IPS-15b (cell line): ENCODE measurements around the gene TMEM120B.
"Not testable (repeated sequence)": the region's sequence is repeated elsewhere in the genome, so short reads cannot be mapped to it uniquely, and the experiment has no call there.

ENCODE experiments used
- H3K27me3 ChIP-seq: one replicate; pipeline ENCODE4 v1.6.1; 2013; ENCODE audit warnings: low read length; ENCODE audit not compliant: control insufficient read depth, insufficient read depth
- H3K36me3 ChIP-seq: one replicate; pipeline ENCODE4 v1.6.1; 2013; ENCODE audit warnings: low read length; ENCODE audit not compliant: control insufficient read depth, insufficient read depth
- H3K4me1 ChIP-seq: one replicate; pipeline ENCODE4 v1.6.1; 2013; ENCODE audit warnings: mild to moderate bottlenecking, low read length; ENCODE audit not compliant: control insufficient read depth, insufficient read depth
- H3K4me3 ChIP-seq: one replicate; pipeline ENCODE4 v1.5.1; 2013; ENCODE audit warnings: low read depth, low read length
- H3K9ac ChIP-seq: one replicate; pipeline ENCODE4 v1.6.1; 2013; ENCODE audit warnings: low read depth, mild to moderate bottlenecking, low read length
- H3K9me3 ChIP-seq: one replicate; pipeline ENCODE4 v1.6.1; 2013; ENCODE audit warnings: mild to moderate bottlenecking, low read length; ENCODE audit not compliant: control insufficient read depth, insufficient read depth

TMEM120B gene

DNA sequence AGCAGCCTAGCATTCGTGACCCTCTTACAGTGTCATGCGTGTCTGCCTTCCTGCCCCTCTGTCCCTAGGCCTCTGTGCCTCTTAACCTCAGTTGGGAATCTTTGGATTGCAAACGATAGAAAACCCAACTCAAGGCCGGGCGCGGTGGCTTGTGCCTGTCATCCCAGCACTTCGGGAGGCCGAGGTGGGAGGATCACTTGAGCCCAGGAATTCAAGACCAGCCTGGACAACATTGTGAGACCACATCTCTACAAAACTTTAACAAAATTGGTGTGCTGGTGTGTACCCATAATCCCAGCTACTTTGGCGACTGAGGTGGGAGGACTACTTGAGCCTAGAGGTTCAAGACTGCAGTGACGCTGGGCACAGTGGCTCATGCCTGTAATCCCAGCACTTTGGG is 36.7 kb downstream of the TMEM120B start:
- Histone ChIP-seq H3K9ac (no peak overlapping the region), H3K36me3 (peaks cover 18% of the 10 kb centered on the region), H3K9me3 (no peaks in the 10 kb centered on the region), H3K27me3 (no peaks in the 10 kb centered on the region), H3K4me3 (no peak overlapping the region), H3K4me1 (no peaks in the 10 kb centered on the region)

DNA sequence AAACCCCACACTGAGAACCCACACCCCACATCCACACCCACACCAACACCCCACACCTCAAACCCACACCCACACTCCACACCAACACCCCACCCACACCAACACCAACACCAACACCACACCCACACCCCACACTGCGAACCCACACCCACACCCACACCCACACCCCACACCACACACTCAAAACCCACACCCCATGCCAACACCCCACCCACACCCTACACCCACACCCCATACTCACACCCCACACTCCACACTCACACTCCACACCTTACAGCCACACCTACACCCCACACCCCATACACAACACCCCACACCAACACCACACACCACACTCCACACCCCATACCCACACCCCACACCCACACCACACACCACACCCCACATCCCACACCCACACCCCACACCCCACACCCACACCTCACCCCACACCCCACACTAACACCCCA is 38.0 kb downstream of the TMEM120B start:
- Histone ChIP-seq H3K9me3 (no peaks in the 10 kb centered on the region), H3K4me1 (no peaks in the 10 kb centered on the region), H3K4me3 (no peak overlapping the region), H3K9ac (no peak overlapping the region), H3K36me3 (peaks cover 18% of the 10 kb centered on the region), H3K27me3 (no peaks in the 10 kb centered on the region)

DNA sequence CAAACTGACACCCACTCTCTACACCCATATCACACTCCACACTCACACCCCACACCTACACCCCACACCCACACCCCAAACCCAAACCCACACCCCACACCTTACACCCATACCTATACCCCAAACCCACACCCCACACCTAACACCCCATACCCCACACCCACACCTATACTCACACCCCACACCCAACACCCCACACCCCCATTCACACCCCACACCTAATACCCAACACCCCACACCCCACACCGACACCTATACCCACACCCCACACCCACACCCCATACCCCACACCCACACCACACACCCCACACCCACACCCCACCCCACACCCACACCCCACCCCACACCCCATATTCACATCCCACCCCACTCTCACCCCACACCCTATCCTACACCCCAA is 38.5 kb downstream of the TMEM120B start:
- Histone ChIP-seq H3K4me1 (no peaks in the 10 kb centered on the region), H3K9ac (no peak overlapping the region), H3K9me3 (no peaks in the 10 kb centered on the region), H3K27me3 (no peaks in the 10 kb centered on the region), H3K36me3 (peaks cover 18% of the 10 kb centered on the region), H3K4me3 (no peak overlapping the region)

DNA sequence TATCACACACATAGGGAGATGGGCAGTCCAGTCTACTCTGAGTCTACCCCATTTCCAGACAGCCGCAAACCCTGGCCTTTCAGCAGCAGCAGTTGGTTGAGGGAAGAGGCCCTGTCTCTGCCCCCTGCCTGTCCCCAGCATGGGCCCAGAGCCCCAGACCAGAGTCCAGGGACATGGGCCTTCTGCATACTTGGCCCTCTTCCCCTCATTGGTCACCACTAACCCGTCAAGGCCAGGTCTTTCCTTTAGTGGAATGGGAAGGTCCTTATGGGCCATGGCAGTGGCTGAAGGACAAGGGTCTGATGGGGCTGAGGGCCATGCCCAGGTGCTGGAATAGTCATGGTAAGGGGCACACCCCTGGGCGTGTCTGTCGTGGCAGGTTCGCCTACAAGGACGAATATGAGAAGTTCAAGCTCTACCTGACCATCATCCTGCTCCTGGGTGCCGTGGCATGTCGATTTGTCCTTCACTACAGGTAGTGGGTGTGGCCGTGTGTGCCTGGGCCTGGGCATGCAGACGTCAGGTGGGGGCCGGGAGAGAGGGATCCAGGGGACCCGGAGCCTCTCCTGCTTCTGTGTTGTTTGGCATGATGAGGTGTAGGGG is 39.3 kb downstream of the TMEM120B start:
- Histone ChIP-seq H3K27me3 (no peaks in the 10 kb centered on the region), H3K9ac (no peak overlapping the region), H3K4me1 (no peaks in the 10 kb centered on the region), H3K36me3 (peaks cover 18% of the 10 kb centered on the region), H3K9me3 (no peaks in the 10 kb centered on the region), H3K4me3 (no peak overlapping the region)

DNA sequence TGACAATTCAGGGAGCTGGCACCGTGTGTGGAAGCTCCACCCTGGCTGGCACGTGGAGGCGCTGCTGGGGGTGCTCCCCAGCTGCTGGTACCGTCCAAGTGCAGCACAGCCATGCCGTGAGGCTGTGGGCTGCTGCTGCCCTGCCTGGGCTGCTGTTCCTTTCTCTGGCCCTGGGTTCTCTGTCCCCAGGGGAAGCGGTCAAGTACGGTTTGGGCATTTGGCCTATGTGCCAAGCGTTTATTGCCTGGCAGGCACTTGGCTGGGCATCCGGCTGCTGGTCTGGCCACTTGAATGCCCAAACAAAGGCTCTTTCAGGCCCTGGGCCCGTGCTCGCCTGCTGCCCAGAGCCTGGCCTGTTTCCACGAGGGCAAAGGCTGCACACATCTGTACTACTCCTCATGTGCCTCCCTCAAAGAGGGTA is 41.3 kb downstream of the TMEM120B start:
- H3K9ac ChIP-seq, result no peak overlapping the region
- H3K27me3 ChIP-seq, result no peaks in the 10 kb centered on the region
- H3K4me3 ChIP-seq, result no peak overlapping the region
- no peaks in the 10 kb centered on the region for H3K9me3 ChIP-seq
- H3K36me3 ChIP-seq, result peaks cover 18% of the 10 kb centered on the region
- H3K4me1 ChIP-seq, result no peaks in the 10 kb centered on the region

DNA sequence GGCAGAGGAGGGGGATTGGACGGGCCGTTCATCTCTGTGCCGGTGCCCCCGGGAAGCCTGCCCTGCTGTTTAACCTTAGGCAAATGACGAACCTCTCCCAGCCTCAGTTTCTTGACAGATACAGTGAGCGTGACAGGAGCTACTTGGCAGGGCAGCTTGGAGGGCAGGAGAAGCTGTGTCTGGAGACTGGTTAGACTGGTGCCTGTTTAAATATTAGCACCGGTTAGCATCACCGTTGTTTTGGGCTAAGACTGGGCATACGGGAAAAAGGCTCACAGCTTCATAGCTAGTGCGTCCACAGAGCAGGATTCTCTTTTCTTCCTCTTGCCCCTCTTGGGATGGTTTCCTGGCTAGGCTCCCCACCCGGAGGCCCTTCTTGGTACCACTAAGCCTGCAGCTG is 42.3 kb downstream of the TMEM120B start:
- Histone ChIP-seq H3K9me3 (no peaks in the 10 kb centered on the region), H3K27me3 (no peaks in the 10 kb centered on the region), H3K9ac (no peak overlapping the region), H3K4me3 (no peak overlapping the region), H3K36me3 (peaks cover 18% of the 10 kb centered on the region), H3K4me1 (no peaks in the 10 kb centered on the region)

DNA sequence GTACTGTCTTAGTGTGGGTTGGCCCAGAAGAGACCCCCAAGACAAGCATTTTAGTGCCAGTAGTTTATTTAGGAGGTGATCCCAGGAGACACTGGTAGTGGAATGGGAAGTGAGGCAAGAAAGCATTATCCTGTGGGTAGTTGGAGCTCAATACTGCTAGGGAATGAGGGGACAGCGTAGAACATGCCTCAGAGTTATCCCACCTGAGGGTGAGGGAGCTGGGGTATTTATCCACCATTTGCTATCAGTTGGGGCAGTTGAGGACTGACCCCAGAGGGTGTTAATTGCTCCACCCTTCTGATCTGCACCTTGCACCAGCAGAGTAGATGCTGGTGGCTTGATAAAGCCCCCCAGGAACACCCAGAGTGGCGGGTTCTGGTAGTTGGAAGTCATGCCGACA is 43.0 kb downstream of the TMEM120B start:
- no peaks in the 10 kb centered on the region for H3K4me1 ChIP-seq
- H3K36me3 ChIP-seq, result peaks cover 11% of the 10 kb centered on the region
- no peaks in the 10 kb centered on the region for H3K9me3 ChIP-seq
- no peak overlapping the region for H3K4me3 ChIP-seq
- no peaks in the 10 kb centered on the region for H3K27me3 ChIP-seq
- H3K9ac ChIP-seq, result no peak overlapping the region

DNA sequence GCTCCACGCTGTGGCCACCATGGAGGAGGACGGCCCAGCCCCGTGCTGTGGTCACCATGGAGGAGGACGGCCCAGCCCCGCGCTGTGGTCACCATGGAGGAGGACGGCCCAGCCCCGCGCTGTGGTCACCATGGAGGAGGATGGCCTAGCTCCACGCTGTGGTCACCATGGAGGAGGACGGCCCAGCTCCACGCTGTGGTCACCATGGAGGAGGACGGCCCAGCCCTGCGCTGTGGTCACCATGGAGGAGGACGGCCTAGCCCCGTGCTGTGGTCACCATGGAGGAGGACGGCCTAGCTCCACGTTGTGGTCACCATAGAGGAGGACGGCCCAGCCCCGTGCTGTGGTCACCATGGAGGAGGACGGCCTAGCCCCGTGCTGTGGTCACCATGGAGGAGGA is 46.0 kb downstream of the TMEM120B start:
- H3K36me3 ChIP-seq, H3K27me3 ChIP-seq, H3K9ac ChIP-seq, H3K4me1 ChIP-seq, H3K4me3 ChIP-seq, H3K9me3 ChIP-seq: not testable (repeated sequence)

DNA sequence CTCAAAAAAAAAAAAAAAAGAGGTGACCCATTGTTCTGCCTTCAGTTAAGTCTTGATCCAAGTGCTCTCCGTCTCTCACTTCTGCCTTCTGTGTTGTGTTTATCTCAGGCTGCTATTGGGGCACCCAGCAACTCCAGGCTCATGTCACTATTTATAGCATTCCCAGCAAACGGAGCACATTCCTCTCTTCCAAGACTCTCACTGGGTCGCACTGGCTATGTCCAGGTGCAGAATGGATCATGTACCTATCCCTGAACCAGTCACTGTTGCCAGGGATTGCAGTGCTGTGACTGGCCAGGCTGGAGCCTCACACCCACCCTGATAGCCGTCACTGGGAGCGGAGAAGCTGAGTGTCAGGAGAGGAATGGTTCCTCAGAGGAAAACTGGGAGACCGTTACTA is 49.7 kb downstream of the TMEM120B start:
- no peaks in the 10 kb centered on the region for H3K4me1 ChIP-seq
- no peaks in the 10 kb centered on the region for H3K9me3 ChIP-seq
- no peaks in the 10 kb centered on the region for H3K27me3 ChIP-seq
- H3K4me3 ChIP-seq, result no peak overlapping the region
- no peak overlapping the region for H3K9ac ChIP-seq
- H3K36me3 ChIP-seq, result peaks cover 12% of the 10 kb centered on the region

DNA sequence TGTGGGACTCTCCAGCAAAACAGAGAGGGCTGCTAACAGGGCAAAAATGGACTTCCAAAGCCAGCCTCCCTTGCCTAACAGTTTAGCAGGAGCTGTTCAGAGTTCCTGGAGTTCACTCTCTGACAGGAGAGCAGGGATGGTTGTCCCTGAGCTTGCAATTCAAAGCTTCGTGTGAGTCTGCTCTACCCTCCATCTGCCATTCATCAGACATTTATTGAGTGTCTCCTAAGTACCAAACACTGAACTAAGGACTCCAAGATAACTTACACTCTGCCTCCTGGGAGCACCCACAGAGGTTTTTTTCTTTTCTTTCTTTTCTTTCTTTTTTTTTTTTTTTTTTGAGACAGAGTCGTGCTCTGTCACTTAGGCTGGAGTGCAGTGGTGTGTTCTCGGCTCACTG is 52.3 kb downstream of the TMEM120B start:
- no peak overlapping the region for H3K4me3 ChIP-seq
- no peak overlapping the region for H3K9ac ChIP-seq
- H3K9me3 ChIP-seq, result no peaks in the 10 kb centered on the region
- H3K4me1 ChIP-seq, result no peaks in the 10 kb centered on the region
- H3K36me3 ChIP-seq, result peaks cover 12% of the 10 kb centered on the region
- H3K27me3 ChIP-seq, result no peaks in the 10 kb centered on the region

DNA sequence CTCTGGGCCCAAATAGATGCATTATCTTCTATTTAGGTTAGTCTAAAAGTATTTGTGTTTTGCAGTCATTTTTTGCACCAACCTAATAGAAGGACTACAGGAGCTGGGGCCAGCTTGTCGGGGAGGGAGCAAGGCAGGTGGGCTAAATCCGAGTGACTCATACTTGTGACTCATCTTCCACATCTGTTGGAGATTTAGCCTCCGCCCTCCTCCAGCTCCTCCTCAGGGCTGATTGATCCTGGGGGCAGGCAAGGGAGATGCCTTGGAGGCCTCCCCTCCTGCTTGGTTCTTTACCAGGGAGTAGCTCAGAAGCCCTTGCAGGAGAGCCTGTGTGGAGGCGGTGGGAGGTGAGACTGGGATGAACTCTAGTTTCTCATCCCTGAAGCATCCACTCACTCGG is 53.0 kb downstream of the TMEM120B start:
- no peaks in the 10 kb centered on the region for H3K27me3 ChIP-seq
- no peaks in the 10 kb centered on the region for H3K9me3 ChIP-seq
- H3K4me1 ChIP-seq, result peaks cover 1% of the 10 kb centered on the region
- no peak overlapping the region for H3K9ac ChIP-seq
- peaks cover 12% of the 10 kb centered on the region for H3K36me3 ChIP-seq
- H3K4me3 ChIP-seq, result no peak overlapping the region

DNA sequence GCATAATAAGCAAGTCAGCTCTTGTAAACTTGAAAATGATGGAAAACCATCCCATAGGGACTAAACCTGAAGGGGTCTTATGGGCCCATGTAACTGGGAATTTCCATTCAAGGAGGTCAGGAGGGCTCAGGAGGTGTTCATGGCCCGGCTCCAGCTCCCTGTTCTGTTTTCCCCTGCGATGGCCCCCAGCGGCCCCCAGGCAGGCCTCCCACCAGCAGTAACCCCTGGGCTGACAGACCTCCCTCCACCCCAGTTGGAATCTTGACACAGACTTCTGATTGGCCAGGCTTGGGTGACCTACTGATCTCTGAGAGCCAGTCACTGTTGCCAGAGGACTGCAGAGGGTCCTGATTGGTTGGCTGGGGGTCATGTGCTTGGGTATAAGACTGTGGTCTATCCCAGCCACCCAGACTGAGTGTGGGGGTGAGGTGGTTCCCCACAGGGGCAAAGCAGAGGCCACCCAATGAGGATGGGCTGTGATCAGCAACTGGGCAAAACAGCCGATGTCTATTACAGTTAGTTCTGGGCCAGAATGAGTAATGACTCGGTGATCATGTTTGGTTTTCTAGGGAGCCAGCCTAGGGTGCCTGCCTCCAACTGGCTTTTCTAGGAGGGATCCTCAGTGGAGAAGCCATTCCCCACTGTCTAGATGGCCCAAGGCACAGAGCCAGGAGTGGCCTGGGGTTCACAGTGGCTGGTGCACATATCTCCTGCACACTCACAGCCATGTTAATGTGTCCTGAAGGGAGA is 53.9 kb downstream of the TMEM120B start:
- Histone ChIP-seq H3K4me3 (no peak overlapping the region), H3K36me3 (peaks cover 11% of the 10 kb centered on the region), H3K9me3 (no peaks in the 10 kb centered on the region), H3K27me3 (no peaks in the 10 kb centered on the region), H3K9ac (no peak overlapping the region), H3K4me1 (peaks cover 2% of the 10 kb centered on the region)
